ENCODE data around the gene TAF6.

- TF ChIP-seq CTCF (IDR thresholded peaks at IDR 0.05) (no peak), POLR2A (IDR thresholded peaks at IDR 0.05) (no peak)
Measured at GRCh38 chr7:100093498-100093897, 25.7 kb downstream of the TAF6 start.

Data from breast epithelium (tissue), 3 donors.